NCI-H1092 treated with DMSO at 0.1 percent for 48 hours (cell line): ENCODE measurements around the gene RAB5IF.
A peak's percentile ranks its signal among the peaks of the same experiment; 100 is the strongest.
"Not testable (repeated sequence)": the region's sequence is repeated elsewhere in the genome, so short reads cannot be mapped to it uniquely, and the experiment has no call there.

Source experiments
- DNase-seq: peaks from one replicate; lab custom pipeline; 2025; lab: John Stamatoyannopoulos, UW

The RAB5IF gene

GRCh38 chr20:36605399-36606157, at the start of gene RAB5IF:
RAB5IF (plus strand) TSS chr20:36605779; CDS start chr20:36605952, 173 bp downstream.
- DNase-seq: peak; percentile 97

- DNase-seq: no peak
Measured at GRCh38 chr20:36562724-36563123, 42.9 kb upstream of the RAB5IF start.

GRCh38 chr20:36563374-36563773, 42.2 kb upstream of the RAB5IF start:
- no peak for DNase-seq

- not testable (repeated sequence) for DNase-seq
Measured at GRCh38 chr20:36564078-36564725, 41.4 kb upstream of the RAB5IF start.

GRCh38 chr20:36564726-36565121, 40.9 kb upstream of the RAB5IF start:
- not testable (repeated sequence) for DNase-seq

GRCh38 chr20:36565520-36565919, 40.1 kb upstream of the RAB5IF start:
- no peak for DNase-seq

GRCh38 chr20:36569847-36570429, 35.6 kb upstream of the RAB5IF start:
- no peak for DNase-seq

GRCh38 chr20:36571564-36572504, 33.7 kb upstream of the RAB5IF start:
- DNase-seq: no peak

GRCh38 chr20:36572701-36573102, 32.9 kb upstream of the RAB5IF start:
- DNase-seq: no peak

- peak; percentile 1 for DNase-seq
Measured at GRCh38 chr20:36573103-36573797, 32.3 kb upstream of the RAB5IF start, which contains the start of gene TGIF2. TGIF2 (plus strand) TSS chr20:36573597; CDS start chr20:36578775, 5,178 bp downstream.

GRCh38 chr20:36573798-36574365, 31.7 kb upstream of the RAB5IF start:
- no peak for DNase-seq

- DNase-seq: no peak
Measured at GRCh38 chr20:36574366-36575135, 31.0 kb upstream of the RAB5IF start.

- no peak for DNase-seq
Measured at GRCh38 chr20:36576081-36576445, 29.5 kb upstream of the RAB5IF start.

- no peak for DNase-seq
Measured at GRCh38 chr20:36578356-36579041, 27.1 kb upstream of the RAB5IF start.

GRCh38 chr20:36579996-36580545, 25.5 kb upstream of the RAB5IF start:
- no peak for DNase-seq

GRCh38 chr20:36582322-36582721, 23.3 kb upstream of the RAB5IF start:
- no peak for DNase-seq

- DNase-seq: no peak
Measured at GRCh38 chr20:36582821-36583220, 22.8 kb upstream of the RAB5IF start.

- no peak for DNase-seq
Measured at GRCh38 chr20:36584018-36584481, 21.5 kb upstream of the RAB5IF start.
